ENCODE data around the gene AGFG2. TPM values are rescaled to one million over a fixed set of nuclear protein-coding genes. Genes with fewer than 3 reads are reported as not detected.
"Not testable (repeated sequence)": the region's sequence is repeated elsewhere in the genome, so short reads cannot be mapped to it uniquely, and the experiment has no call there.

Gene AGFG2
- total and polyA plus RNA-seq, 4 donors, result 10.6 to 21.0 (median 17.2) TPM

- Histone ChIP-seq H3K27me3 (ENCODE audit: control insufficient read depth, insufficient read depth, low read length) (no peaks in the 10 kb centered on the region), H3K4me1 (ENCODE audit: control insufficient read depth, insufficient read depth, low read length) (peaks cover 20% of the 10 kb centered on the region), H3K27ac (ENCODE audit: low read depth, low read length) (no peak overlapping the region), H3K4me3 (ENCODE audit: low read depth, low read length) (no peak overlapping the region), H3K9me3 (ENCODE audit: control insufficient read depth, insufficient read depth, low read length) (no peaks in the 10 kb centered on the region), H3K36me3 (ENCODE audit: control insufficient read depth, insufficient read depth, low read length) (peaks cover 75% of the 10 kb centered on the region)
- 90% methylated on average over 25 of the region's 26 CpGs for WGBS (ENCODE audit: insufficient coverage)
- no peak for DNase-seq (ENCODE audit: low read depth in 4 of 6, low spot score in 6 of 6)
These were observed 23.4 kb downstream of the AGFG2 start for GRCh38 chr7:100562195-100563099.

DNA sequence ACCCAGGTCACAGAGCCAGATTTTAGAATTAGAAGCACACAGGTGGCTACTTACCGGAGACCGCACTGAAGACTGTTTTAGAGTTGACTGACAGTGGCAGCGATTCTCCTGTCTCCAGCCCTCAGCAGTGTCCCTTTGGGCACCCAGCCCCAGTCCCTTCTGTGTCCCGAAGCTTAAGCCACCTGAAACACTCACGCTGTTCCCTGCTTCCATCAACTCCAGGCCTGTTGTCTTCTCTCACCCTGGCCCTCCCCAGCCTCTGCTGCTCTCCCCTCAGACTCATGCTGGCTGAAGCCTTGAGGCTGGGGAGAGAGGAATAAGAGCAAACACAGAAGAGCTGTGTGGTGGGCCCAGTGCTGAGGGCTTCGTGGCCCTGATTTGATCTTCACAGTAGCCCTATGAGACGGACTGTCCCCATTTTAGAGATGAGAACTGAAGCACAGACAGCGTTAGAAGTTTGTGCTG lies 24.1 kb downstream of the AGFG2 start:
- no peak for DNase-seq (ENCODE audit: low read depth in 4 of 6, low spot score in 6 of 6)
- Histone ChIP-seq H3K9me3 (ENCODE audit: control insufficient read depth, insufficient read depth, low read length) (no peaks in the 10 kb centered on the region), H3K4me3 (ENCODE audit: low read depth, low read length) (no peak overlapping the region), H3K36me3 (ENCODE audit: control insufficient read depth, insufficient read depth, low read length) (peaks cover 73% of the 10 kb centered on the region), H3K27me3 (ENCODE audit: control insufficient read depth, insufficient read depth, low read length) (no peaks in the 10 kb centered on the region), H3K4me1 (ENCODE audit: control insufficient read depth, insufficient read depth, low read length) (peaks cover 27% of the 10 kb centered on the region), H3K27ac (ENCODE audit: low read depth, low read length) (no peak overlapping the region)
- WGBS (ENCODE audit: insufficient coverage), result 96% methylated on average over 6 of the region's 8 CpGs

DNA sequence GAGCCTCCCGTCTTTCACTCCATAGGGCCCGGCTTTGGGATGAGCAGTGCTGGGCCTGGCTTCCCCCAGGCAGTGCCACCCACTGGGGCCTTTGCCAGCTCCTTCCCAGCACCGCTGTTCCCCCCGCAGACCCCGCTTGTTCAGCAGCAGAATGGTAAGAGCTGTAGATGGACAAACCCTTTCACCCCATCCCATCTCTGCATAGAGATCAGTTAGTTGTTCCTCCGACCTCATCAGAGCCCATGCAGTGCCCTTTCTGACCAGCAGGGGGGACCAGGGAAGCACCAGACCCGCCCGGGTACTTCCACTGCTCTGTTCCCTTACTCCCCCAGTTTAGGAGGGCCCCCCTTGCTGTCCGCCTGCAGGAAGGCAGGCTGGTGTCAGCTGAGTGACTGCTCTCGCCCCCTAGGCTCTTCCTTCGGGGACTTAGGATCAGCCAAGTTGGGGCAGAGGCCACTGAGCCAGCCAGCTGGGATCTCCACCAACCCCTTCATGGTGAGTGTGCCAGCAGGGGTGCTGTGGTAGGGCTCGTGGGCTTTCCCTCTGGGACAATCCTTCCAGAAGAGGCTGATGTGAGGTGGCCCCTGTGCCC lies 24.9 kb downstream of the AGFG2 start:
- Histone ChIP-seq H3K4me3 (ENCODE audit: low read depth, low read length) (no peak overlapping the region), H3K27me3 (ENCODE audit: control insufficient read depth, insufficient read depth, low read length) (no peaks in the 10 kb centered on the region), H3K4me1 (ENCODE audit: control insufficient read depth, insufficient read depth, low read length) (peaks cover 33% of the 10 kb centered on the region), H3K27ac (ENCODE audit: low read depth, low read length) (no peak overlapping the region), H3K9me3 (ENCODE audit: control insufficient read depth, insufficient read depth, low read length) (no peaks in the 10 kb centered on the region), H3K36me3 (ENCODE audit: control insufficient read depth, insufficient read depth, low read length) (peaks cover 73% of the 10 kb centered on the region)
- DNase-seq (ENCODE audit: low read depth in 4 of 6, low spot score in 6 of 6), result peak in 3 of 6 donors; percentile 36 to 71 (median 63)
- WGBS (ENCODE audit: insufficient coverage), result 35% methylated on average over 12 of the region's 12 CpGs

- H3K4me3 ChIP-seq (ENCODE audit: low read depth, low read length); H3K27ac ChIP-seq (ENCODE audit: low read depth, low read length); DNase-seq (ENCODE audit: low read depth in 4 of 6, low spot score in 6 of 6); H3K27me3 ChIP-seq (ENCODE audit: control insufficient read depth, insufficient read depth, low read length); H3K9me3 ChIP-seq (ENCODE audit: control insufficient read depth, insufficient read depth, low read length): not testable (repeated sequence)
- Histone ChIP-seq H3K4me1 (ENCODE audit: control insufficient read depth, insufficient read depth, low read length) (peaks cover 37% of the 10 kb centered on the region), H3K36me3 (ENCODE audit: control insufficient read depth, insufficient read depth, low read length) (peaks cover 72% of the 10 kb centered on the region)
- 87% methylated on average over 4 of the region's 6 CpGs for WGBS (ENCODE audit: insufficient coverage)
These were observed 25.4 kb downstream of the AGFG2 start for GRCh38 chr7:100564405-100564804.

- 93% methylated on average over 4 of the region's 11 CpGs for WGBS (ENCODE audit: insufficient coverage)
- no peaks in the 10 kb centered on the region for H3K27me3 ChIP-seq (ENCODE audit: control insufficient read depth, insufficient read depth, low read length)
- no peaks in the 10 kb centered on the region for H3K9me3 ChIP-seq (ENCODE audit: control insufficient read depth, insufficient read depth, low read length)
- peaks cover 38% of the 10 kb centered on the region for H3K4me1 ChIP-seq (ENCODE audit: control insufficient read depth, insufficient read depth, low read length)
- no peak for DNase-seq (ENCODE audit: low read depth in 4 of 6, low spot score in 6 of 6)
- no peak overlapping the region for H3K4me3 ChIP-seq (ENCODE audit: low read depth, low read length)
- H3K27ac ChIP-seq (ENCODE audit: low read depth, low read length), result no peak overlapping the region
- H3K36me3 ChIP-seq (ENCODE audit: control insufficient read depth, insufficient read depth, low read length), result peaks cover 67% of the 10 kb centered on the region
These were observed 26.1 kb downstream of the AGFG2 start for GRCh38 chr7:100565133-100565571.

- no peak for DNase-seq (ENCODE audit: low read depth in 4 of 6, low spot score in 6 of 6)
- peaks cover 46% of the 10 kb centered on the region for H3K4me1 ChIP-seq (ENCODE audit: control insufficient read depth, insufficient read depth, low read length)
- H3K9me3 ChIP-seq (ENCODE audit: control insufficient read depth, insufficient read depth, low read length), result no peaks in the 10 kb centered on the region
- no peak overlapping the region for H3K27ac ChIP-seq (ENCODE audit: low read depth, low read length)
- peaks cover 5% of the 10 kb centered on the region for H3K27me3 ChIP-seq (ENCODE audit: control insufficient read depth, insufficient read depth, low read length)
- H3K4me3 ChIP-seq (ENCODE audit: low read depth, low read length), result no peak overlapping the region
- WGBS (ENCODE audit: insufficient coverage), result 84% methylated on average over 5 of the region's 6 CpGs
- H3K36me3 ChIP-seq (ENCODE audit: control insufficient read depth, insufficient read depth, low read length), result peaks cover 66% of the 10 kb centered on the region
These were observed 27.1 kb downstream of the AGFG2 start for GRCh38 chr7:100566018-100566531.

GRCh38 chr7:100567031-100567730 lies 28.2 kb downstream of the AGFG2 start:
- Histone ChIP-seq H3K27ac (ENCODE audit: low read depth, low read length) (no peak overlapping the region), H3K27me3 (ENCODE audit: control insufficient read depth, insufficient read depth, low read length) (peaks cover 9% of the 10 kb centered on the region), H3K9me3 (ENCODE audit: control insufficient read depth, insufficient read depth, low read length) (no peaks in the 10 kb centered on the region), H3K4me3 (ENCODE audit: low read depth, low read length) (no peak overlapping the region), H3K36me3 (ENCODE audit: control insufficient read depth, insufficient read depth, low read length) (peaks cover 60% of the 10 kb centered on the region), H3K4me1 (ENCODE audit: control insufficient read depth, insufficient read depth, low read length) (peaks cover 51% of the 10 kb centered on the region)
- WGBS (ENCODE audit: insufficient coverage), result 78% methylated on average over 7 of the region's 12 CpGs
- no peak for DNase-seq (ENCODE audit: low read depth in 4 of 6, low spot score in 6 of 6)

GRCh38 chr7:100567751-100568175 lies 28.8 kb downstream of the AGFG2 start:
- WGBS (ENCODE audit: insufficient coverage), result 34% methylated on average over 3 of the region's 3 CpGs
- Histone ChIP-seq H3K36me3 (ENCODE audit: control insufficient read depth, insufficient read depth, low read length) (peaks cover 60% of the 10 kb centered on the region), H3K4me3 (ENCODE audit: low read depth, low read length) (no peak overlapping the region), H3K27me3 (ENCODE audit: control insufficient read depth, insufficient read depth, low read length) (peaks cover 9% of the 10 kb centered on the region), H3K4me1 (ENCODE audit: control insufficient read depth, insufficient read depth, low read length) (peaks cover 51% of the 10 kb centered on the region), H3K27ac (ENCODE audit: low read depth, low read length) (no peak overlapping the region), H3K9me3 (ENCODE audit: control insufficient read depth, insufficient read depth, low read length) (no peaks in the 10 kb centered on the region)
- no peak for DNase-seq (ENCODE audit: low read depth in 4 of 6, low spot score in 6 of 6)

GRCh38 chr7:100568176-100568895 lies 29.3 kb downstream of the AGFG2 start:
- Histone ChIP-seq H3K9me3 (ENCODE audit: control insufficient read depth, insufficient read depth, low read length) (no peaks in the 10 kb centered on the region), H3K4me3 (ENCODE audit: low read depth, low read length) (no peak overlapping the region), H3K36me3 (ENCODE audit: control insufficient read depth, insufficient read depth, low read length) (peaks cover 60% of the 10 kb centered on the region), H3K27ac (ENCODE audit: low read depth, low read length) (no peak overlapping the region), H3K4me1 (ENCODE audit: control insufficient read depth, insufficient read depth, low read length) (peaks cover 51% of the 10 kb centered on the region), H3K27me3 (ENCODE audit: control insufficient read depth, insufficient read depth, low read length) (peaks cover 9% of the 10 kb centered on the region)
- no peak for DNase-seq (ENCODE audit: low read depth in 4 of 6, low spot score in 6 of 6)
- 78% methylated on average over 10 of the region's 11 CpGs for WGBS (ENCODE audit: insufficient coverage)
